Measurements from ENCODE around the gene ADGRD1. TPM values are rescaled to one million over a fixed set of nuclear protein-coding genes. Genes with fewer than 3 reads are reported as not detected.
A peak's percentile ranks its signal among the peaks of the same experiment; 100 is the strongest.

ADGRD1 gene
- total RNA-seq, 2 donors from 2014 or later: 143 to 254 TPM

DNA sequence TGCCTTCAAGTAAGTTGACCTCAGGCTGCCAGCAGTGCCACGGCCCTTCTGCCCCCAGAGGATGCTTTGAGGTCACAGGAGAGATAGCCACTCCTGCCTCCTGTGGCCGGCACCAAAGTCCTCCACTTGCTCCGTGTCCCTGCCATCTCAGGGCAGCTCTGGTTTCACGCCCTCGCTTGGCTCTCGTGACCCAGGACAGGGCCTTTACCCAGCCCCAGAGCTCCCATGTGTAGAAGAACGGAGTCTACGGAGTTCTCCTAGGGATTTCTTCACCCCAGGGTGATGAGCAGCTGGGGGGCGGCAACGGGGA is 178.1 kb downstream of the ADGRD1 start:
- intact Hi-C loops (cut with DNase I): loop anchor here (2.0 to 10.0 kb wide), 2 partner anchors 215 to 217 kb away; no protein-coding TSS in a partner anchor
- DNase-seq (no peak), ATAC-seq (no peak)

DNA sequence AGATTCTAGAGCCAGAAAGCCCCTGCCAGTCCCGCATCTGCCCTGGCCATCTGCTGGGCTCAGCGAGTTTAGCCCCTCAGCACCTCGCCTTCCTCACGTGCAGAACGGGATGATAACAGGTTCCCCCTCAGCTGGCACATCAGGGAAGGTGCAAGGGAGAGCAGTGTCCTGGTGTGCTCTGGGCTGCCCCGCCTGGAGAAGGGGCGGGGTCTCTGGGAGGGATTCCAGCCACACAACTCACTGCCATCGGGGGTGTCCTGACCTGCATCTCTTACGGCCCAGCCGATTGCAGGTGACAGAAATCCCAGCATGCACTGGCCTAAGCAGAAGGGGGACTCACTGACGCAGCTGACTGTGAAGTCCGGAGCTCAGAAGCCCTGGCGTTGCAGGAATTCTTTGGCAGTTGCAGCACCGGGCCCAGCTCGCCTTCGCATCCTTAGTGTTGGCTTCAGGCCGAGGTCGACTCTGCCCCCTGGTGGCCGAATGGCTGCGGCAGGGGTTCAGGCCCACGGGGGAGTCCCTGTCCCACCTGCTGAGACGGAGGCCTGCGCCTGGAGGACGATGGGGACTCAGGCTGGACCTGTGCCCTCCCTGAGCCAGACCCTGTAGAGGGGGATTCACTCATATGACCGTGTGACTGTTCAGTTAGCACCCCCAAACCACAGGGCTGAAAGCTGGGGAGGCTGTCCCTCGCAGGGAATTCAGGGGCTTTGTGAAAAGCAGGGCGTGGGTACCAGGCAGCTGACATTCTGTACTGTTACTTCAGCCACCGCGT is 178.6 kb downstream of the ADGRD1 start:
- ATAC-seq (peak; percentile 68 to 82), DNase-seq (peak; percentile 70)
- intact Hi-C loops (cut with DNase I): loop anchor here (2.0 to 10.0 kb wide), 2 partner anchors 216 to 218 kb away; no protein-coding TSS in a partner anchor

DNA sequence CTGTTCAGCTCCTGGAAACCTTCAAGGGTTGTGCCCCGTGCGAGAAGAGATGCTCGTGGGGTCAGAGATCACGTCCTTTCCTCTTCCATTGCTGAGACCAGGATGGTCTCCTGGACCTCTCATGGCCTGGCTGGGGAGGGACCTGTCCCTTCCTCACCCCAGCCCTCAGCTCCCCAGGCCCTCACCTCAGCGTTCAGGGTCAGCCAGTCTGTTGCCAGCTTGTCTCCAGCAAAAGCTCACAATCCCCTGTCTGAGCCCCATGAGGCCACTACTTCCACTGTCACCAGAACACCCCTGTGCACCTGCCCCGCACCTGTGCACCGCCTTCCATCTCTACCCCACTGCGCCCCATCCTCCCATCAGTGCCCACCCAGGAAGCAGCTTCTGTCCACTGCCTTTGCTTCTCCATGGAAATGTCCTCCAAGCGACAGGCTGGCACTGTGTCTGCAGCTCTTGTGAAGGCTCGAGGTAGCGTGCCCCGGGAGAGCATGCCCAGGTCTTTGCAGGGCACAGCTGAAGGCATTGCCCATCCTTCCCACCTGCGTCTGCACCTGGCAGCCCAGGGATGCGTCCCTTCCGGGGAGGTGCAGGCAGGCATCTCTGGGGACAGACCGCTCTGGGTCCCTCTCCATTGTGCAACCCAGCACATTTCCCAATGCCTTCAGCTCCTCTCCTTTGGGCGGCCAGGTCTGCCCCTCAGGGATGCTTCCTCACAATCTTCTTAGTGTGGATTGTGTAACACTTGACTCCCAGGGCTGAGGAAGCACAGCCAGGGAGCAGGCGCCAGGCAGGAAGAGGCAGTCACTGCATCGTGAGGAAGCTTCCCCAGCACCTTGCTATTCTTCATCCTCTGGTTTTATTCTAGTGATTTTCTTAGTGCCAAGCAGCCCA is 179.6 kb downstream of the ADGRD1 start:
- intact Hi-C loops (cut with DNase I): loop anchor here (2.0 to 10.0 kb wide), 2 partner anchors 216 to 218 kb away; no protein-coding TSS in a partner anchor
- peak in 1 of 2 donors; percentile 5 for ATAC-seq
- no peak for DNase-seq

DNA sequence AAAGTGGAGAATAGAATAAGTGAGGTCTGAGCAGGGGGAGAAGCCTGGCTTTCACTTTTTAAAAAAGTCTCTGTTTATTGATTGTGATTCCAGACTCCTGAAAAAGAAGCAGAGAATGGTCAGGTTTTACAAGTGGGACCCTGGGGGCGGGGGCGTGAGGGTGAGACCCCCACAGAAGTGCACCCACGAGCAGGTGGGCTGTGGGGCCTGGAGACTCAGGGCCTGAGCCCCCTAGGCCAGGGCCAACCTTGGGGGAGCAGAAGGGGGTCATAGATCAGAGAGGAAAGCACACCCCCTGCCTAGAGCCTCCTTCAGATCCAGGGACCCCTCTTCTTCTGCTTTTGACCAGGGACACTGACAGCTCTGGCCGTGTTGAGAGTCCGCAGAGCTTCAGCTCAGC is 180.3 kb downstream of the ADGRD1 start:
- no peak for ATAC-seq
- no peak for DNase-seq
- intact Hi-C loops (cut with DNase I): loop anchor here (2.0 to 10.0 kb wide), 2 partner anchors 217 to 219 kb away; no protein-coding TSS in a partner anchor

DNA sequence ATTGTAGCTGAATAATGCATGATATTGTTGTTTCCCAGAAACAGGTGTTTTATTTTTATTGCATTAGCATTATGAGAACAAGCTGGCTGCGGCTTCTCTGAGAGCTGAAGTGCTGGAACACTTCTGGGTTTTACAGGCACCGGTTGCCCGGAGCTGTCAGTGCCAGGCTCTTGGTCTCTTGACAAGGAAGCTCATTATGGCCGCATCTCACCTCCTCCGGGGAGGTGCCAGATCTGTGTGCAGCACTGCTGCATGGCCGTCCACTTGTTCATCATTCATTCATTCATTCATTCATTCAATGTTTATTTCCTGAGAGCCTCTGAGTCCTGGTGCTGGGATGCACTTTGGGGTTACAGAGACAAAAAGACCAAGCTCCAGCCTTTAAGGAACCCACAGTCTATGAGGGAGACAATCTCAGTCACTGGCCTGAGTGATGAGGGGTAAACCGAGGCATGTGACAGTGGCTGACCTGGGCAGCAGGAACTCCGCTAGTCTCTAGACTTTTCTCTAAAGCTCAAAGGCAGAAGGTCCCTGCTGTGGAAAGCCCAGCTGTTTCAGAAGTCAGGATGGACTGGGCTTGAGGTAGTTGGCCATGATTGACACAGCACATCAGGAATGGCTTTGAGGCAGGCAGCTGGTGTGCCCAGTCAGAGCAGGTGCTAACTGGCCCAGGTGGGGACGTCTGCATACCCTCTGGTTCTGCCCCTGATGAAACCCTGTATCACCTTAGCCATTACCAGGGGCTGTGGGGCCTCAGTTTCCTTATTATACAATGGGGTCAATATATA is 181.0 kb downstream of the ADGRD1 start:
- intact Hi-C loops (cut with DNase I): loop anchor here in 1 of 2 donors (10.0 kb wide), 1 partner anchor 220 kb away; no protein-coding TSS in a partner anchor
- ATAC-seq (no peak), DNase-seq (no peak)

DNA sequence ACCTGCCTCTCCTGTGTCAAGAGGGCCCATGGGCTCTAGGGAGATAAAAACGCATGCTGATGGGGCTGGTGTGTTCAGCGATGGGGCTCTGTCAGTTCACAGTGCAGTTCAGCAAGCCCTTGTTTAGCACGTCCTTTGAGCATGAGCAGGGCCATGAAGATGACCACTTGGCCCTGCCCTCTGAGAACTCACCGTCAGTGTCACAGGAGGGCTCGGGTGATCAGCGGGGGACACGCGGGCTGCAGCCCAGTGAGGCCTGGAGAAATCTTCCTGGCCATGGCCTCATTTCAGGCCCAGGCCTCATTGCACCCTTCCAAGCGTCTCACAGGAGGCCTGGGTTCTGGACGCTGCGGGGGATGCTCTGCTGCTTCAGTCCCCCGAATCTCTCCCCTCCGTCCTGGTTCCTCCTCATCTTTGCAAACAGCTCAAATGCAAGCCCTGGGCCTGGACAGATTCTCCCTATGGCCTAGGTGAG is 181.6 kb downstream of the ADGRD1 start:
- ATAC-seq (no peak), DNase-seq (no peak)
- intact Hi-C loops (cut with DNase I): loop anchor here in 1 of 2 donors (10.0 kb wide), 1 partner anchor 221 kb away; no protein-coding TSS in a partner anchor

DNA sequence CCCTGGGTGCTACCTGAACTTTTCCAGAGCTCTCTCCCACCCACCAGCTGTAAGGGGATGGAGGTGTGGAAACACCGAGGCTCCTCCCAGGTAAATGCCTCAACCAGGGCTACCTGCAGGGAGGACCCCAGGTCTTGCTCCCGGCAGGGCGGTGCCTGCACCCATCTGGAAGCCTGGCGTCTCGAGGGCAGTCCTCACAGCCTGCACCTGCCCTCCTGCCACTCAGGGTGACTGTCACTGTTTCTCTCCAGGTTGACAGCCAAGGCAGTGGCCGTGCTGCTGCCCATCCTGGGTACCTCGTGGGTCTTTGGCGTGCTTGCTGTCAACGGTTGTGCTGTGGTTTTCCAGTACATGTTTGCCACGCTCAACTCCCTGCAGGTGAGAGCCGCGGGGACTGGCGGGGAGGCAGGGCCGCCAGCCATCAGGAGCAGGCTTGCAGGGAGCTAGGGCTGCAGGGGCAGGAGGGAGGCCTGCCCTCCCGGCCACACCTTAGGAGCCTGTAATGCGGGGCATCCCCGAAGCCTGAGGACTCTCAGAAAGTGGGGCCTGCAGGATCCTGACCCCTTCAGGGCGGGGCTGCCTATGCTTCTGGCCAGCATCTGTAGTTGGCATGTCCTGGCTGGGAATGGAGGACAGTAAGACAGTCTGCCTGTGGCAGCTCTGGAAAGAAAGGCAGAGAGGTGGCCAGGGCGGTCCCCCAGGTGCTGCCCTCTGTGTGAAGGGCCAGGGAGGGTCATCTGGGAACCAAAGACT is 182.3 kb downstream of the ADGRD1 start:
- no peak for DNase-seq
- intact Hi-C loops (cut with DNase I): loop anchor here in 1 of 2 donors (10.0 kb wide), 1 partner anchor 221 kb away; no protein-coding TSS in a partner anchor

DNA sequence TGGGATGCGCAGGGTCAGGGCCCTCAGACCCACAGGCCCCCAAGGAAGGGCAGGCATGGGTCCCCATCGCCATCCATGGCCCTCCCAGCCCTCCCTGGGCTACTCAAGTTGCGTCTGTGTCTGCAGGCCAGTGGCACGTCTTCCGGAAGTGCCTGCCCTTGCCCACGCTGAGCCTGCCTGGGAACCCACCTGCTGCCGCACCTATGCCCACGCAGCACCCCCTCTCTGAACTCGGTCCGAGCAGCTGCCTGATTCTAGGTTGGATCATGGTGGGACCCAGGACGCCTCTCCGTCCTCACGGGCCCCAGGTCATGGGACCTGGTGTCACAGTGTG is 182.8 kb downstream of the ADGRD1 start:
- intact Hi-C loops (cut with DNase I): loop anchor here in 1 of 2 donors (10.0 kb wide), 1 partner anchor 222 kb away; no protein-coding TSS in a partner anchor
- DNase-seq: no peak
- no peak for ATAC-seq

More for the DNA sequence above, 182.3 kb downstream of the ADGRD1 start:
- no peak for ATAC-seq

DNA sequence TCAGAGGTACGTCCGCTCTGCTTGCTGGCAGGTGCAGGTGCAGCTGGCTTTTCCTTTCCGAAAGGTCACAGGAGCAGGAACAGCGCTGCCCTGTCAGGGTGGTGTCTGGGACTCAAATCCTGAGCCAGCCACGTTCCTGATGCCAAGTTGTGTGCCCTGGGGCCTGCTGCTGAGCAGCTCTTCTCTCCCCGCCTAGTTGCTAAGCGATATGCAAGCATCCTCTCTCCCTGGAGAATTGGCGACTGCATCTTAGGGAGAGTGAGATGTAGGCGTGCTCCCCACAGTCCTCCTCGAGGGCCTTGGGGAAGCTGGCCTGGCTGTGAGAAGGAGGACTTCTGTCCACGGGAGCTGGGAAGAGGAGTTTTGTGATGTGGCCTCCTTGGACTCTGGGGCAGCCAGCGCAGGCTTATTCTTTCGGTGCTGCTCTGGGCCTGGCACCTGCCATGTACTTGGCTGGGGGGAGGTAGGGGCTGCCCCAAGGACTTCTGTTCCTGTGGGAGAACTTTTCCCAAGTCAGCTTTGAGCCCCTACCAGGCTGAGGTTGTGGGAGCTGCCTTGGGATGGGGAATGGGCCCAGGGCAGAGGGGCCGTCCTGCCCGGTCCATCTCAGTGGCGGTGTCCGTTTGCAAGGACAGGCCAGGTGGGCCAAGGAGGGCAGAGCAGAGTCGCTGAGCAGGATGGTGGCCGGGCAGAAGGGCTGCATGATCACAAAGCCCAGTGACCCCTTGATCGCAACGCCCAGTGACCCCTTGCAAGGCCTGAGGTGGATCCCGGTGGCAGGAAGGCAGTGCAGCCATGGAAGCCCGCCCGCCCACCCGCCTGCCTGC is 183.5 kb downstream of the ADGRD1 start:
- DNase-seq (no peak), ATAC-seq (no peak)
- intact Hi-C loops (cut with DNase I): loop anchor here in 1 of 2 donors (10.0 kb wide), 1 partner anchor 222 kb away; no protein-coding TSS in a partner anchor

DNA sequence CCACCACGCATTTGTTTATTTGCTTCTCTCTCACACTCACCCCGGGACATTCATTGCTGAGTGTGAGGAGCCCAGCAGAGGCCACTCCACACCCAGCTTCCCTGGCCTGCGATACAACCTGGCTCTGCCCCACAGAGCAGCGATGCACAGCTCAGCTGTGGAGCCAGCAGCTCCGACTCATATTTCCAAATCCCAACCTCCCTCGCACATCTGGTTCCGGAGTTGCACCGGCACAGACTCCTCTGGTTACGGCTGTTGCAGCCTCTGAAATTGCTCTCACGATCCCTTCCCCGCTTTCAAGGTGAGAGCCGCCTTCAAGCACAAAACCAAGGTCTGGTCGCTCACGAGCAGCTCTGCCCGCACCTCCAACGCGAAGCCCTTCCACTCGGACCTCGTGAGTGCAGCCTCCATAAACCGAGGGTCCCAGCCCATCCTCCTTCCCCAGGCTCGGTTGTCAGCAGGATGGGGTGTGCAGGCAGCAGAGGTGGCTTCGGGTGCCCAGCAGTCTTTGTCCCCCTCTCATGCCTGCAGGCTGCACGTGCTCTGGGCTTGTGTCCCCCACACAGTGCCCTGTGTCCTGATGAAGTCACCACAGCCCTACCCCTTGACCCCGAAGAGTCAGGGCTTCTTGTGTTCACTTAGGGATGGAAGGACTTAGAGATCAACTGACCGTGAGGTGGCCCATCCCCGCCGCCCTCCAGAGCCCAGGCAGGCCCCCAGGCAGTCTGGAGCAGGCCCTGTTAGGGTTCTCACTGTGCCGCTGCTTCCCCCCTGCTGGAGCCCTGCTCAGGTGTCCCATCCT is 184.3 kb downstream of the ADGRD1 start:
- ATAC-seq (no peak), DNase-seq (no peak)
- intact Hi-C loops (cut with DNase I): loop anchor here in 1 of 2 donors (10.0 kb wide), 1 partner anchor 223 kb away; no protein-coding TSS in a partner anchor

DNA sequence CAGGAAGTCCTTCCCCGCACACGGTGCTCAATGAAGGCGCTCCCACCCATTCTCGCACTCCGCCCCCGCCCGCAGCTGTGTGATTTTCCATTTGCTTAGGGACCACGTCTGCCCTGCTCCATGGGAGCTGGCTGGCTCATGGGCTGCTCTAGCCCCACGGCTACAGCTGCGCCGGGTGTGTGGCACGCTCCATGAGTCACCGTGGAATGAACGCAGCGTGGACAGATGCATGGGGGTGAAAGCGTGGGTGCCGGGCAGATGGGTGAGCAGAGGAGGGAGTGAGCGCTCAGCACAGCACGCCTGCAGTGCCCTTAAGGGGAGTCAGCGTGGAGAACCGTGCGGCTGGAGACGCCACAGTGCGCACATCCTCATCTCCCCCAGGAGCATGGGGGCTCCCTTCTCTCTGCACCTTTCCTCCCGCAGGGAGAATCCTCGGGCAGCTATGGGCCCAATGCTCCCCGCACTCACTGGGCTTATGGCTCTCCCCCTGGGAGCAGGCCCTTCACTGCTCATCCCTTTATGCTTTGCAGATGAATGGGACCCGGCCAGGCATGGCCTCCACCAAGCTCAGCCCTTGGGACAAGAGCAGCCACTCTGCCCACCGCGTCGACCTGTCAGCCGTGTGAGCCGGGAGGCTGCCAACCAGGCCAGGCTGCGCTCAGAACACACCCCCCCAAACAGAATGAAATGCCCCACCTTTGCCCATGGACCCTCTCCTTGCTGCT is 185.1 kb downstream of the ADGRD1 start:
- intact Hi-C loops (cut with DNase I): loop anchor here in 1 of 2 donors (10.0 kb wide), 1 partner anchor 224 kb away; no protein-coding TSS in a partner anchor
- ATAC-seq: no peak
- no peak for DNase-seq

DNA sequence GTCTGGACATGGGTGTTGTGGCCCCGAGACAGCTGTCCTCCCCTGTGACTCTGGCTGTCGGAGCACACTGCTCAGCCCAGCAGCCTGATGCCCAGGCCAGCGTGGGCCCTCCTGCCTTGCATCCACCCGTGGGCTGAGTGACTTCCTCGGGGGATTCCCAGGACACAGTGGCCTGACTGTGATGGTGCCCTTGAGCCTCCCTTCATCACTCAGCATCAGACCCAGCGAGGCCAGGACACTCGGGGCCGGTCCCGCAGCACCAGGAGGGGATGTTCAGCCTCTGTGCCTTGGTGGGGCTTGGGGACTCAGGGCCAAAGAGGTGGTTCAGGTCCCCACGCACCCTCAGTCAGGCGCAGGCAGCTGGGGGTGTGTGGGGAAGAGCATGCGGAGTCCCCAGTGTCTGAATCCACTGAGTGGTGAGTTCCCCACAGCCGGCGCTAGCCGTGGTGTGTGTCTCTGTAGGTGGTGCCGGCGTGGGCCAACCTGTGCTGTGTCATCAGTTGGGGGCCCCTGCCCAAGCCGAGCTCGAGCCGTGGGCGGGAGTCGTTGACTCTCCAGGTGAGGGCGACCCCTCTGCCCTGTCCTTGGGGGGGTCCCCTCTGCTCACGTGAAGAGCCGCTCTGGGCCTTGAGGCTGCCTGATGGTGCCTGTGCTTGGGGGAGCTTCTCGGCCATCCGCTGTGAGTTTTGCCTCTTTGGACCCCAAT is 185.8 kb downstream of the ADGRD1 start:
- no peak for DNase-seq
- intact Hi-C loops (cut with DNase I): loop anchor here in 1 of 2 donors (10.0 kb wide), 1 partner anchor 225 kb away; no protein-coding TSS in a partner anchor
- ATAC-seq: no peak

DNA sequence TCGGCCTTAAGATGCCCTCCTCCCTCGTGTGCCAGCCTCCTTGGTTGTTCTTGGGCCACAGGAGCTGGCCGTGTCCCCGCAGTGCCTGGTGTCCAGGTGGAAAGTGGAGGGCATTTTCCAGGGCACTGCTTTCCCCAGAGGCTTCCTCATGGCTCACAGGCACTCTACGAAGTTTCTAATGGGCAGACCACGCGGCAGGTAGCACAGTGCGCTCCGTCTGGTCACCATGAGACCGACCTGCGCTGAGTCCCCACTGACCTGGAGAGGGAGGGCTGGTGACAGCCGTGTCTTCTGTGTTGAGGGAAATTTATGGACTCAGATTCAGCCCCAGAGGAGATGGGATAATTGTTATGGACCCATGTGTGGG is 186.3 kb downstream of the ADGRD1 start:
- intact Hi-C loops (cut with DNase I): no loop called here
- no peak for DNase-seq
- ATAC-seq: no peak

DNA sequence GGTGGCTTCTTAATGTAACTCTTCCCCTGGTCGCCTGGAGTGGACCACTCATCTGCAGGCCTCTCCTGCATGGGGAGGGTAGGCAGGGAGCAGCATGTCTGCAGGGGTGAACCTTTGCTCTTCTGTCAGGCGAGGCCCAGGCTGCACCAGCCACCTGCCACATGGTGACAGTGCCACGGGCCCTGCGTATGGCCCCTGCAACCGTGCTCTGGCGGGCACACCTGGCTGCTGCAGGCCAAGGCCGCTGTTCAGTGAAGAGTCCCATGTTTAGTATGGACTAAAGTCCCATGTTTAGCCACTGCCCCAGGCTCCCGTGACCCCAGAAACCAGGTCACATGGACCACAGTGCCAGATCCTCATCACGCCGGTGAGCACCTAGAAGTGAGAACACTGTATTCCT is 187.0 kb downstream of the ADGRD1 start:
- intact Hi-C loops (cut with DNase I): no loop called here
- no peak for DNase-seq
- ATAC-seq: no peak

DNA sequence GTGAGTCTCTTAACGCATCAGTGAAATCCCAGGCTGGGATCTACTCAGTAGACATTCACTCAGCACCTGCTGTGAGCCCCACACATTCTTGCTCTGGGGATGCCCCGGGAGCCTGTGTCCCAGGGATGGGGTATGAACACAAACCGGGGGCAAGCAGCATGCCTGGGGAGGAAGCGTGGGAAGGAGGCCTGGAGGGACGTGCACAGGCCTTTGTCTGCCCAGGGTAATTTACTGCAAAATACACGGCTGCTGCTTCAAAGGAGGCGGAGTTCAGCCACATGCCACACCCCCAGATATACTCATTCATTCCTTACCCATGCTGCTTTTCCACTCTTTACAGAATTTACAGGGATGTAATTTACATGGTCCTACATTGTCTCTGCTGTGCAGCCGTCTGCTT is 187.8 kb downstream of the ADGRD1 start:
- no peak for ATAC-seq
- DNase-seq: no peak
- intact Hi-C loops (cut with DNase I): no loop called here

Measured in left cardiac atrium (tissue), 4 donors.